HG03521 (cell line): ENCODE results near the gene MYOG.

Source experiments
- ATAC-seq: cut with Tn5 transposase; IDR thresholded peaks from one replicate; pipeline ENCODE4 v1.9.1; 2021; ENCODE audit warnings: mild to moderate bottlenecking, moderate library complexity; ENCODE audit not compliant: unreplicated experiment

MYOG gene

DNA sequence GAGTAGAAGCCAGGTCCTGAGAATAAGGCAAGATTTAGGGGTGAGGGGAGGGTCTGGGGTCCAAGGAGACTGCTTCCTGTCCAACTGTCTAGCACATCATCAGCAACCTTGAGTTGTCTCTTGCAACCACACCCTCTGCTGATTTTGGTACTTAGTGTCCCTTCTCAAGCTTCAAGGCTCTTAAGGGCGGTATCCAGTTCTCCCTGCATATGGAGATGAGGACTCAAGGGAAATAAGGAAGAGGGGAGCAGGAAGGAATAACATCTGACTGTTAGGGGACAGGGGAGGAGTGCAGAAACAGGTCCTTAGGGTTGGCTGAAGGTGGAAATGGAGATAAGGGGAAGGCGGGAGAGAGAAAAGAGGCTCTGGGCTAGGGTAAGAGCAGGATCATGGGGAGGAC, 12.3 kb downstream of the MYOG start:
- ATAC-seq = no peak

DNA sequence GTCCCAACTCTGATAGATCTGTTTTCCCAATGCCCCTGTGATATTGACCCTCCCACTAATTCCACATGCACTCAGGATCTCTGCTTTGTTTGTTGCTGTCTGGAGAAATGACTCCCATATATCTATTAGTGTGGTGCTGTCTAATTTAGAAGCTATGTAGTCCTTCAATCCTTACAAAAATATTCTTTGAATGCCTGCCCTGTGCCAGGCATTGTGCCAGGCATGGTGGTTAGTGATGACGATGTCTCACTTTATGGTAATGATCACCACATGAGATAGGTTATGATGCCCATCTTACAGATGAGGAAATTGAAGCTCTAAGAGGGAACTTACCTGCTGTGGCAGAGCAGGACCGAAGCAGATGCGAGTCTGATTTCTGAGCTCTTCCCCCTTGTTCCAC, 12.9 kb downstream of the MYOG start:
- ATAC-seq = no peak

DNA sequence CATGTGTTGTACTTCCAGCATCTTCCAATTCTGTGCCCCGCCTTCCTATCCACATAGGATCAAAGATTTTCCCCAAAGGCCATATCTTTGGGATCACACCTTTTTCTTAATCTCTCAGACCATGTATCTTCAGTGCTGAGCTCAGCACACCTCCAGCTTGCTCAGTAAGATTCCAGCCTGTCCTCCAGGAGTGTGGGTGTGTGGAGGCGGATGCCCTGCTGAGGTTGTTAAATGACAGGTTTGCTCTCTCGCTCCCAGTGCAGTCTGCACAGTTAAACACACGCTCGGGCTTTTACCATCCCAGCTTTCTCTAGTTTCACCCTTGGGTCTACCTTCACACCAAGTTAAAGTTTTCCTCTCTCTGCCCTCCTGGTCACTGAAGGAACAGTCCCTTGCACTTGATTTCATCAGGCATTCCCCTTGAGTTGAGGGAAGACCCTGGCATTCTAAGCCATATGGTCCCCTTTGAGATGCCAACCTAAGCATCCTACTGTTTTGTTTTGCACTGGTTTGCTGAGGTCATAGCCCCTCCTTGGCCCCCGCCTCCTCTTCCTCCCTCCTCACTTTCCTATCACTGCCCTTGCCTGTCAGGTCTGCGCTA, 13.7 kb downstream of the MYOG start:
- no peak for ATAC-seq

DNA sequence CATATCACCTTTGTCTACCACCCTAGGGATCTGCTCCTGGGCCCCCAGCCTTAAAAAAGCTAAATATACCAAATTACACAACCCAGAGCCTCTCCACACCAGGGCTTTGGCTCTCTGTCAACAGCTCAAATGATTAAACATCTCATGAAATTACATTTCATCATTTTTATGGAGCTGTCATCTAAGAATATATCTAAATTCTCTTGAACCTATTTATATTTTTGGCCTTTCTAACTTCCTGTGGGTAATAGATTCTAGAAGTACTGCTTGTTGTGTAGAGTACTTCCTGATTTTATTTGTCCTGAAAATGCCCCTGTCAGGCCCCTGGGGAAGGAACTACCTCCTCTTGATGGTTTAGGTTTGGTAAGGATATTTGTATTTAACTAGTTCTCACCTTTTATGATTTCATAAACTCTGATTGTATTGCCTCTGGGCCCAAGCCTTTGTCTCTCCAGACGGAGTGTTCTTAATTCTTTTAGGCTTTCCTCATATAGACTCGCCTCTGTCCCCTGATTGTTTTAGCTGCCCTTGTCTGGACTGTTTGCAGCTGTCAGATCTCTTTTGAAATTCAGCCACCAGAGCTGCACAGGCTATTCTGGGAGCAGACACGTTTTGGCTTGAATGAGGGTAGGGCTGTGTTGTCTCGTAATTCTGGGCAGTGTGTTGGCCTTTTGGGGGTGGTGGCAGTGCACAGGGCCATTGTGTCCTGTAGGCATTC, 16.6 kb downstream of the MYOG start:
- ATAC-seq = no peak

DNA sequence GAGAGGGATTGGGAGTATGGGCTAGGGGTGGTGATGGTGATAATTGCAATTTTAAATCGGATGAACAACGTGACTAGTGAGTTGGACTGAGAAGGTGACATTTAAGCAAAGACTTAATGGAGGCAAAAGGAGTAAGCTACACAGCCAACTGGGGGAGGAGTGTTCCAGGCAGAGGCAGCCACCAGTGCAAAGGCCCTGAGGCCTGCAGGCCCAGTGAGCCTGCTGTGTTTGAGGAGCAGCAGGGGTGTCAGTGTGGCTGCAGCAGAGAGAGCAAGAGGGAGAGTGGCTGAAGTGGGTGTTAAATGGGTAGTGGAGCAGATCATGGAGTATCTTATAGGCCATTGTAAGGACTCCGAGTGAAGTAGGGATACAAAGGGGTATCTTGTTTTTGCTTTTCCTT, 18.8 kb downstream of the MYOG start:
- no peak for ATAC-seq

DNA sequence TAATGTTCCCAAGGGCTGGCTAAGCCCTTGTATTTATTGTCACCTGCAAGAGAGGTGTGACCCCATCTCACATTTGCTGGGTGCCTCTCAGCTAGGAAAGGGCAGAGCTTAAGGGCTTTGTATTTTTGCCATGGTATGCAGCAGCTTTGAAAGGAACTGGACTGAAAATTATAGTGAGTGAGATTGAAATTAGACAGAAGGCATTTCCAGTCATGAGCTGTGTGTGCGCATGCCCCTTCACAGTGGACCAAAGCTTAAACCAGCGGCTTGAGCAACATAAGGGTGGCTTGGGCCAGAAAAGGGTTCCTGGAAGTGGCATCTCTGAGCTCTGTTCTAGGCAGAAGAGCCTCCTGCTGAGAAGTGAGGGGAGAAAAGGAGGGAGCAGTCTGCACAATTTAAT, 19.8 kb downstream of the MYOG start:
- ATAC-seq = no peak

DNA sequence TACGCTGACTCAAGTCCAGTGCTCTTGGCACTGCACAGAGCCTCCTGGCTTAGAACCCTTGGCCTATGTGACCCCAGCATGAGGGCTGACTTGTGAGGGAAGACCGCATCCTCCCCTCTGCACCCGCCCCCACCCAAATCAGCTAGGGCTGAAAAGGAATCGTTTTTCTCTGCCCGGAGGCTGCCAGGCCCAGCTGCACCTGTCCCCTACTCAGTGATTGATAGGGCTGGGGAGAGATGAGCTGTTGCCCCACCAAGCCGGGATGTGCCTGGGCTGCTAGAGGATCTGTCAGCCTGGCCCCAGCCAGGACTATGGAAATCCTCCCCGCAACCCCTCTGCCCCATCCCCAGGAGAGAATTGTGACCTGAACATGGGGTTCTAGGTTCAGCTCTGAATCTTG, 20.6 kb downstream of the MYOG start:
- no peak for ATAC-seq

DNA sequence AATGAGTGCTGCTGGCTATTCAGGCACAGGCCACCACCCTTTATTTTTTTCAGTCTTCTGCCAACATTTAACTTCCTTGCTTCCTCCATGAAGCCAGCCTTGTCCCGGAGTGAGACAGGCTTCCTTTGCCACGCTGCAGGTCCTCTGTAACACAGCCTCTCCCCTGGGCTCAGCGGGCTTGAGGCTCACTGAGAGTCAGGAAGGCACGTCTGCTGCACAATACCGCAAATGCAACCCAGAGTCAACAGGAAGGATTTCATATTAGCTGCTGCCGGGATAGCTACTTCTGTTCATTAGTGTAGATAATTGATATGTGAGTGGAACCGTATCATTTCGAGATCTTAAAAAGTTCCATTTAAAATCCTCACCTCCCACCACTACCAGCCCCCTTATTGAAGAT, 22.5 kb downstream of the MYOG start:
- ATAC-seq = no peak

DNA sequence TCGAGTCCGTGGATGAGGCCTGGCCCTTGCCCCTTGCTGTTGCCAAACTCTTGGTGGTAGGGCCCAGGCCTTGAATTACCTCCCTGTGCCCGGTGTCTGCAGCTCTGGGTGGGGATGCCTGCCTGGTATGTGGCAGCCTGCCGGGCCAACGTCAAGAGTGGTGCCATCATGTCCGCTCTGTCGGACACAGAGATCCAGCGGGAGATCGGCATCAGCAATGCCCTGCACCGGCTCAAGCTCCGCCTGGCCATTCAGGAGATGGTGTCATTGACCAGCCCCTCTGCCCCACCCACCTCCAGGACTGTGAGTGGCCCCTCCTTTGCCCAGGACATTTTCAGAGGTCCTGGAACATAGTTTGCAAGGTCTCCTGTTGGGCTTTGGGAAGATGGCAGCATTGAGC, 25.7 kb downstream of the MYOG start:
- no peak for ATAC-seq

DNA sequence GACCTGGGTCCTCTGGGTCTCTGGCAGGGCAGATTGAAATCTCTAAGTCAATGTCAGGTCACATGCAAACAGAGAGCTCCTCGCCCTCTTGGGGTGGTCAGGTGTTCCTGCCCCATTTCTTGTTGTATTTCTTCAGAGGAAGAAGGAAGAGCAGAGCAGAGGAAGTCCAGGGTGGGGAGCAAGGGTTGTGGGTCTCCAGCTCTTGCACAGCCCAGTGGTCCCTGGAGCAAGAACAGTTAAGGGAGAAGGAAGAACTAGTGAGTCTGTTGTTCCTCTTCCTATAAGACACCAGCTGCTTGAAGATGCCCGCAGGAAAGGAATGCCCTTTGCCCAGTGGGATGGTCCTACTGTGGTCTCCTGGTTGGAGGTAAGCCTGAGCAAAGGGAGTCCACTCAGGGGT, 26.3 kb downstream of the MYOG start:
- no peak for ATAC-seq

DNA sequence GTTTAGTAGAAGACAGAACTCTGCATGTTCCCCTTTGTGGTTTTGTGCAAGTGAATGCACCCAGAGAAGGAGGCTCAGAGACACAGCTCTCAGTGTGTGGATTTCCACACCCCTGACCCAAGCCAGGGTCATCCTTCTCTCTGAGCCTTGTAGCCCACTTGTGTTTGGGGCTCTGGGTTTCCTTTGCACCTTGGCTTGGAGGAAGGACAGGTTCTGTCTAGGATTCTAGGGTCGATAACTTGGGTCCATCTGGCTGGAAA, 27.2 kb downstream of the MYOG start:
- ATAC-seq = no peak

DNA sequence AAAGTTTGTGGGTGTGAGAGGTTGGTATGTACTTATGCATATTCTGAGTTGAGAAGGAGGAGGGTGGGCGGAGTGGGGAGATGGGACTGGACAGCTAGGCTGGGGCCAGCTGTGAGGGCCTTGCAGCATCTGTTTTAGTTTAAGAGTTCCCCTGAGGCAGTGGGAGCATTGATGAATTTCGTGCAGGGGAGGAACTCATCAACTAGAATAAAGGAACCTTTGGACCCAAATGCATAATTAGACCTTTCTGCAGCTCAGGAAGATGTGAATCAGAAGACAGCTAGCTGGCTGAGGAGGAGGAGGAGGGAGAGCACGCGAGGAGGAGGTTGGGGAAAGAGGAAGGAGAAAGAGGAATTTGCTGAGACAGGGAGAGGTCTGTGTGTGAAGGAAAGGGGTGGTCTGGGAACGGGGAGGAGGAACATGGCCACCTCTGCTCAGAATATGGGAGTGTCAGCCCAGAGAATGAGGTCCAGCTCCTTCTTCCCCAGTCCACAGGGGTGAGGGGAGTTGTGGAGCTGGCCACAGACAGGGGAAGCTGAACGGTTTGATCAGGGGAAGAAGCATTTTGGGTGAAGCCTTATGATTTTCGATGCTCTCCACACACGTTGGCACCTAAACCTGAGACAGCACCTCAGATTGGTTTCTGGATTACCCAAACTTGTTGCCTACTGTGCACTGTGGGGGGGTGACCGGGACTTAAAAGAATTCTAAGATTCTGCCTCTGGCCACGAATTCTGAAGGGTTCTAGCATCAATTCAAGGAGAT, 27.7 kb downstream of the MYOG start:
- ATAC-seq = no peak

DNA sequence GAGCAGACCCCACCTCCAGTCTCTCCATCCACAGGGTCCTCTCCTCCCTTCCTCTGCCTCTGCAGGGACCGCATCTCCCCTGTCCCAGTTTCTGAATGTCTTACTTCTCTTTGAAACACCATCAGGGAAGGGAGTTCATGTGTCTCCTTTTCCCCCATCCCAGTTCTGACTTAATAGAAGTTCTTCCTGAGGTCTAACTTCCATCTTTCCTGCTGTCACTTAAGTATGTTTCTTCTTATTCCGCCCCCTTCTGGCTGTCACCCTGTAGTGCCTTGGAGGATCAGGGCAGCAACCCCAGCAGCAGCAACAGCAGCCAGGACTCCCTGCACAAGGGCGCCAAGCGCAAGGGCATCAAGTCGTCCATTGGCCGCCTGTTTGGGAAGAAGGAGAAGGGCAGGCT, 29.3 kb downstream of the MYOG start:
- ATAC-seq = no peak

DNA sequence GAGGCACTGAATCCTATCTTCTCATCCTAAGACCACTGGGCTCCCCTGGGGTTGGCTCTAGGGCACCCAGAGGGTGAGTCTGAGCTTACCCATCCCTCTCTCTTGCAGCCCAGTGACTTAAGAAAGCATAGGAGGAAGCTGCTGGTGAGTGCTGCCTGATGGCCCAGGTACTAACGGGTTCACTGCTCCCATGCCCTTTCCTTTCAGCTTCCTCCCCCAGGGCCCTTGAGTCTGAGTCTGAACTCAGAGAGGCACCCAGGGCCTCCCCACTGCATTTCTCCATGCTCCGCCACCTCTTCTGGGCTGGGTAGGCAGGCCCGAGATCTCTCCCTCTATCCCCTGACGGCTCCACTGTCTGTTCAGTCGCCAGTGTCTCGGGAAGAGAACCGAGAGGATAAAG, 29.8 kb downstream of the MYOG start:
- no peak for ATAC-seq

DNA sequence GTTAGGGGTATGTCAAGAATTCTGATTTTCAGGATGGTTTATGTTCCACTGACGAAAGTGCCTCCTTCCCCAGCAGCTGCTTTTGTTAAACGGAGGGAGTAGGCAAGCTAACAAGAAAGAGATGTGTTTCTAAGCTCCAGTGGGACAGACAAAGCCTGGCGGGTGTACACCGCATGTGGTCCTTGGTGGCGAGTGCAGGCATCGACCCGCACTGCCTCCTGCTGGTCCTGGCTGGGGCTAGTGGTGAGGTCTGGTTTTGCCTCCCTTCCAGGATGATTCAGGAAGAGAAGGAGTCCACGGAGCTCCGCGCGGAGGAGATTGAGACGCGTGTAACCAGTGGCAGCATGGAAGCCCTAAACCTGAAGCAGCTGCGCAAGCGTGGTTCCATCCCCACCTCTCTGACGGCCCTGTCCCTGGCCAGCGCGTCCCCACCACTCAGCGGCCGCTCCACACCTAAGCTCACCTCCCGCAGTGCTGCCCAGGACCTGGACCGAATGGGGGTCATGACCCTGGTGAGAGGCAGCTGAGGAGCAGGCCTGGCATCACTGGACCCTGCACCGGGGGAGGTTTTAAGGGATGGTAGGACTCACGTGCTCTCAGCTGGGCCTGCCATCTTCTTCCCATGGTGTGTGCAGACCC, 30.5 kb downstream of the MYOG start:
- ATAC-seq = no peak

DNA sequence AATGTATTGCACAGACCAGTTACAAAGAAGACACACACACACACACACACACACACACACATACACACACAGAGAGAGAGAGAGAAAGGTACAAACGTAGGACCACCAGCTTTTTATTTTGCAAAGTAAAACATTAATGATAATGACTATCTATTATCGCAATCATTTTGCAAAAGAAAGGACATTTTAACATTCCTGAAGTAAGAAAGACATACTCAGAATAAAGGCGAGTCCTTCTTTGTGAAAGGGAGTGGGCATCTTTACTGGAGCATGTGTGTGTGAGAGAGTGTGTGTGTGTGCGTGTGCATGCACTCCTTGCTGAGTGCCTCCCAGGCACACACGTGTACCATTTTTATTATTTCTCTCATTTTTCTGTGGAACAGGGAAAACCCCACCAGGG, 31.2 kb downstream of the MYOG start:
- no peak for ATAC-seq

DNA sequence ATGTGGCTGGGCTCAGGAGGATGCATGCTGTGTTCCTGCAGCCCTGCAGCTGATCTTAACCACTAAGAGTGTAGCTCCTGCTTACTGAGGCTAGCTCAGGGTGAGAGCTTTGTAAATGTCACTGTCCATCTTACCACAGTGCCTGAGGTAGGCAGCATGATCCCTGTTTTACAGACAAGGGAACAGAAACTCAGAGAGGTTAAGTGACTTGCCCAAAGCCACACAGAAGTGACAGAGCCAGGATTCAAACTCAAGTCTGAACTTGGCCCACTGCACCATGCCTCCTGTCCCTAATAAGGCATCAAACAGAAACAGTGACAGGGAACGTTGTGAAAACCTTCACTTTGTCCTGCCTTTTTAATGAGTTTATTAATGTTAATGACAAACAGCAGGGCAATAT, 31.6 kb downstream of the MYOG start:
- ATAC-seq = no peak

DNA sequence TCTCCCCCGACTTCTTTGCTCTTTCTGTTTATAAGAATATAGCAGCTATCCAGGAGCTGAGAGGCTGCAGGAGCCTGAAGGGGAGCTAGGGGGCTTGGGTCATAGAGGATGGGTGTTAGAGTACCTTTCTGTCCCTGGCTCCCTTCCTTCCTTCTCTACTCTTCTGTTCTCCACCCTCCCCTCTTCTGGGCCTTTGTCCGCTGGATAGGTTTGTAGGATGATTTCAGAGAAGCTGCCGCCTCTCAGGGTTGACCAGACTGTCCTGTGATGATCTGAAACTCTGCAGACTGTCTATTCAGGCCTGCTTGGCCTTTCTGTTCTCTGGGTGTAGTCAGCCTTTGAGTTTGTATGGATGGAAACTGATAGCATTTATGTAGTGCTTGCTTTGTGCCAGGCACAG, 33.2 kb downstream of the MYOG start:
- no peak for ATAC-seq

DNA sequence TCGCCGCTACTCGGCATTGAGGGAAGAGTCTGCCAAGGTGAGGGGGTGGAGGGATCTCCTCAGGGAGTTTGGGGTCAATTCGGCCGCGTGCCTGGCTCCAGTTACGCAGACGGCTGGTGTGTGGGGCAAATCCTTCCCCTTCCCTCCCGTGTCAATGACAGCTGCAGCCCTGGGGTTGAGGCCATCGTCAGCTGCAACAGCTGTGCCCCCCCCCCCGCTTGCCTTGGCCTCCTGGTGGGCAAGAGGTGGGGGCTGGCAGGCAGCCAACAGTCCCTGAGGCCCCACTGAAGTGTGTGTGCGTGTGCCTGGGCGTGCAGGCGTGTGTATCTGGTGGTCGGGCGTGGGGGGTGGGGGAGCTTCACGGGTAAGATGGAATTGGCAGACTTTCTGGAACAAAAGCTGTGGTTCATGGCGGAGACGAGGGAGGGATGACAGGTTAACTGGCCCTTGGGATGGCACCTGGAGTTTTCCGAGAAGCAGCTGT, 33.9 kb downstream of the MYOG start:
- ATAC-seq = no peak

DNA sequence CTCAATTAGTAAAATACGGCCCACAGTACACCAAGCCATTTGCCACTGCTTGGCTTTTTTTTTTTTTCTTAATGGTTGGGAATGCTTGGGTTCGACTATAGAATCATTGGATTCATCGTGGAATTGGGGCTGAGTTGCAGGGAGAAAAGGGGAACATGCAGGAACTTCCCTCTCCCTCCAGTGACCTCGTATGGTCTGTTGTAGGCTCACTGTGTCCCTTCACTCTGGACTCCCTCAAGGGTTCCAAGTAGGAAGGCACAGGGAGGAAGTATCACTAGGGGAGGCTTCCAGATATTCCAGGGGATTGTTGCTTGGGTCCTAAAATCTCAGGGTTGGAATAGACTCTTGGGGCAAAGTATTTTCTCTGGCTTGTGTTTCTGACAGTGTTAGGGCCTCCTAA, 35.0 kb downstream of the MYOG start:
- no peak for ATAC-seq

DNA sequence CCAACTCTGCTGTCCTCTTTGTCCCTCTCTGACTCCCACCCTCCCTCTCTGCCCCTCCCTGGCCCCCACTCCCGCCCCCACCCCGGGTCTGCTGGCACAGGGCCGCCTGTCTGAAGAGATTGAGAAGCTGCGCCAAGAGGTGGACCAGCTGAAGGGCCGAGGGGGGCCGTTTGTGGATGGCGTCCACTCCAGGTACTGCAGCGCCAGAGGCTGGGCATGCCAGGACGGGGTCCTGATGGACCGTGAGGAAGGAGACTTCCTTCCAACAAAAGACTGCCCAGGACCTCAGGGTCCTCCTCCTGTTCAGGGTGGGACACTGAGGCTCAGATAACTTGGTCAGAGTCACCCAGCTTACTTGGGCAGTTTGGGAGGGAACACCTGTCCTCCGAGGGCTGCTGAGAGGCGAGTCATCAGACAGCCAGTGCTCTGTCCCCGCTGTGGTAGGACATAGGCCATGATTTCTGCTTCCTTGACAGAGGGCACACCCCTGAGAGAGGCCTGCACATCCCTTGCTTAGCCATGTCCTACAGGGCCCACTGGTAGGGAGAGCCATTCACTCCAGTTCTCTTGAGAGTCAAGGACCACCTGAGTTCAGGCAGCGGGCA, 36.1 kb downstream of the MYOG start:
- no peak for ATAC-seq

DNA sequence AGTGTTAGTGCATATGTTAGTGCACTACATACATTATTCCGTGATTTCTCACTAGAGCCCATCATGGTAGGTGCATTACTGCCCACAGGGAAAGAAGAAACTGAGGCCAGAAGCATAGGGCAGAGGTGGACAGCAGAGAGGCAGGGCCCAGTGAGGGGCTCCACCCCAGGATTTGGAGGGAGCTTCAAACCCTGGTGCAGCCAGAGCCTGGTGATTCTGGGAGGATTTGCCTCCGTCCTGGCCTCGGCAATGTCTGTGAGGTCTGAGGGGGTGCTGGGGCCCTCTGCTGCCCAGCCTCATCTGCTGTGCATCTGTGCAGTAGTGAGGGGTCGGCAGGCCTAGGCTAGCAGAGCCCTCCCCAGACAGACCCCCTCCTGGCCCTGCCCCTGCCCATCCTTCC, 36.7 kb downstream of the MYOG start:
- ATAC-seq = no peak
